H1 (cell line): Measurements from ENCODE around the gene SOX14. TPM values are rescaled to one million over a fixed set of nuclear protein-coding genes. Genes with fewer than 3 reads are reported as not detected.
A peak's percentile ranks its signal among the peaks of the same experiment; 100 is the strongest.

Source experiments
- CTCF ChIA-PET: fragments of 300-600 bp; sonication (Branson Sonifier 250); formaldehyde crosslinking; loops from one replicate; lab custom pipeline; 2021; ENCODE audit not compliant: partially characterized antibody; lab: Charles Lee
- POLR2A ChIA-PET: fragments of 300-600 bp; sonication (Branson Sonifier 250); formaldehyde crosslinking; loops from one replicate; lab custom pipeline; 2021; ENCODE audit warnings: inconsistent platforms; ENCODE audit not compliant: partially characterized antibody; lab: Charles Lee
- DNase-seq, 2 experiments: peaks; one replicate each; pipeline versions ENCODE4 v3.0.0 to v3.0.0-alpha.2; 2010 to 2022; ENCODE audit warnings: low spot score in 2 of 2, low read depth in 1 of 2, mixed read lengths in 1 of 2
- FAIRE-seq: peaks from 2 replicates; lab custom pipeline; 2011; peaks lifted over from hg19 to GRCh38; lab: Jason Lieb, UNC
- H2AFZ ChIP-seq: 2 replicates; pipeline ENCODE4 v1.8.1; 2012; ENCODE audit warnings: low read length, inconsistent platforms
- H2AK5ac ChIP-seq: 2 replicates; pipeline ENCODE4 v1.6.1; 2013; ENCODE audit warnings: low read depth, low read length
- H2BK120ac ChIP-seq: replicated peaks from 2 replicates; pipeline ENCODE3; 2013; ENCODE audit warnings: low read depth, low read length, inconsistent platforms
- H2BK12ac ChIP-seq: 2 replicates; pipeline ENCODE4 v1.6.1; 2013; ENCODE audit warnings: low read depth, low read length
- H2BK15ac ChIP-seq: 2 replicates; pipeline ENCODE4 v1.6.1; 2013; ENCODE audit warnings: low read length
- H2BK20ac ChIP-seq: 2 replicates; pipeline ENCODE4 v1.6.1; 2013; ENCODE audit warnings: low read length
- H2BK5ac ChIP-seq: 2 replicates; pipeline ENCODE4 v1.6.1; 2013; ENCODE audit warnings: low read depth, low read length
- H3K14ac ChIP-seq: 2 replicates; pipeline ENCODE4 v1.6.1; 2013; ENCODE audit warnings: inconsistent platforms; ENCODE audit not compliant: insufficient read length
- H3K18ac ChIP-seq: 2 replicates; pipeline ENCODE4 v1.6.1; 2013; ENCODE audit warnings: low read length; ENCODE audit errors: extremely low read depth
- H3K23ac ChIP-seq: 2 replicates; pipeline ENCODE4 v1.6.1; 2013; ENCODE audit warnings: inconsistent platforms; ENCODE audit not compliant: insufficient read length
- H3K23me2 ChIP-seq: 2 replicates; pipeline ENCODE4 v1.6.1; 2013; ENCODE audit warnings: low read depth, low read length
- H3K27ac ChIP-seq: 2 replicates; pipeline ENCODE4 v1.6.1; 2011; ENCODE audit warnings: low read depth, low read length, inconsistent platforms
- H3K27me3 ChIP-seq, 4 experiments: replicated peaks in 1 of 4; 1 replicate in 1 of 4; 2 replicates in 3 of 4; pipeline versions ENCODE4 v1.6.1 to v1.8.1; 2011 to 2013; ENCODE audit warnings: low read length in 3 of 4, mild to moderate bottlenecking in 3 of 4, inconsistent platforms in 2 of 4, mixed read lengths in 2 of 4, moderate library complexity in 1 of 4; ENCODE audit not compliant: control insufficient read depth in 3 of 4, insufficient read depth in 3 of 4; ENCODE audit errors: extremely low read depth in 1 of 4
- H3K36me3 ChIP-seq, 4 experiments: 2 replicates each; pipeline versions ENCODE4 v1.6.1 to v1.8.1; 2011 to 2013; ENCODE audit warnings: mild to moderate bottlenecking in 4 of 4, low read length in 3 of 4, moderate library complexity in 2 of 4, control low read depth in 1 of 4, inconsistent platforms in 1 of 4; ENCODE audit not compliant: insufficient read depth in 4 of 4, control insufficient read depth in 2 of 4
- H3K4ac ChIP-seq: replicated peaks from 2 replicates; pipeline ENCODE3; 2013; ENCODE audit warnings: low read length, low read depth, mixed read lengths, inconsistent platforms; ENCODE audit not compliant: insufficient read length
- H3K4me1 ChIP-seq, 4 experiments: replicated peaks in 1 of 4; 1 replicate in 1 of 4; 2 replicates in 3 of 4; pipeline versions ENCODE4 v1.6.1 to v1.8.1; 2011 to 2013; ENCODE audit warnings: low read length in 3 of 4, inconsistent platforms in 2 of 4, mixed read lengths in 1 of 4; ENCODE audit not compliant: insufficient read depth in 4 of 4, control insufficient read depth in 3 of 4
- H3K4me2 ChIP-seq, 2 experiments: 2 replicates each; pipeline versions ENCODE4 v1.6.1 to v1.8.1; 2011 to 2013; ENCODE audit warnings: low read depth in 2 of 2, low read length in 2 of 2, control low read depth in 1 of 2, inconsistent platforms in 1 of 2, mild to moderate bottlenecking in 1 of 2; ENCODE audit not compliant: insufficient read depth in 1 of 2
- H3K4me3 ChIP-seq, 4 experiments: fragments of 200-600, 300-600 bp in 1 of 4; sonication (generic), shearing (Covaris generic), sonication (Bioruptor Twin) in 1 of 4; 2 replicates each; pipeline versions ENCODE4 v1.5.1 to v1.8.1; 2011 to 2016; ENCODE audit warnings: low read length in 4 of 4, low read depth in 3 of 4, control low read depth in 2 of 4, inconsistent platforms in 2 of 4, mild to moderate bottlenecking in 2 of 4, mixed read lengths in 1 of 4, moderate library complexity in 1 of 4; ENCODE audit not compliant: insufficient read depth in 2 of 4; ENCODE audit errors: extremely low read depth in 1 of 4
- H3K56ac ChIP-seq: replicated peaks from 2 replicates; pipeline ENCODE3; 2013; ENCODE audit warnings: low read depth, mild to moderate bottlenecking, mixed read lengths, low read length, inconsistent platforms; ENCODE audit not compliant: insufficient read length
- H3K79me1 ChIP-seq: 2 replicates; pipeline ENCODE4 v1.6.1; 2013; ENCODE audit warnings: low read depth, low read length, control low read depth
- H3K79me2 ChIP-seq, 2 experiments: 2 replicates each; pipeline versions ENCODE4 v1.6.1 to v1.8.1; 2012 to 2013; ENCODE audit warnings: low read length in 2 of 2, mild to moderate bottlenecking in 2 of 2, inconsistent platforms in 1 of 2; ENCODE audit not compliant: insufficient read depth in 2 of 2, control insufficient read depth in 1 of 2
- H3K9ac ChIP-seq, 4 experiments: replicated peaks in 1 of 4; 1 replicate in 1 of 4; 2 replicates in 3 of 4; pipeline versions ENCODE4 v1.6.1 to v1.8.1; 2011 to 2013; ENCODE audit warnings: low read depth in 3 of 4, low read length in 3 of 4, control low read depth in 2 of 4, mild to moderate bottlenecking in 2 of 4, moderate library complexity in 2 of 4, inconsistent platforms in 1 of 4; ENCODE audit errors: extremely low read depth in 1 of 4
- H3K9me3 ChIP-seq, 2 experiments: 2 replicates each; pipeline versions ENCODE4 v1.6.1 to v1.8.1; 2012 to 2013; ENCODE audit warnings: mild to moderate bottlenecking in 2 of 2, moderate library complexity in 2 of 2, control low read depth in 1 of 2, inconsistent platforms in 1 of 2, low read depth in 1 of 2, low read length in 1 of 2, mixed read lengths in 1 of 2; ENCODE audit not compliant: insufficient read depth in 2 of 2
- H4K20me1 ChIP-seq, 2 experiments: replicated peaks in 1 of 2; 2 replicates each; pipeline versions ENCODE3 to v1.8.1; 2011 to 2013; ENCODE audit warnings: inconsistent platforms in 2 of 2, low read length in 2 of 2, mild to moderate bottlenecking in 1 of 2; ENCODE audit not compliant: insufficient read depth in 2 of 2, control insufficient read depth in 1 of 2
- H4K5ac ChIP-seq: 2 replicates; pipeline ENCODE4 v1.6.1; 2013; ENCODE audit warnings: low read length, low read depth, mixed read lengths, inconsistent platforms; ENCODE audit not compliant: insufficient read length
- H4K8ac ChIP-seq: 2 replicates; pipeline ENCODE4 v1.8.0; 2013; ENCODE audit warnings: mild to moderate bottlenecking, moderate library complexity, low read length, inconsistent platforms; ENCODE audit not compliant: insufficient read depth; ENCODE audit errors: extremely low read depth
- H4K91ac ChIP-seq: replicated peaks from 2 replicates; pipeline ENCODE3; 2013; ENCODE audit warnings: low read length, mixed read lengths, inconsistent platforms; ENCODE audit not compliant: insufficient read length
- EGR1 ChIP-seq: IDR thresholded peaks from 2 replicates; pipeline ENCODE4 v1.6.1; 2011; ENCODE audit warnings: low read depth, low read length, borderline replicate concordance
- EZH2 ChIP-seq: fragments of 200-600 bp; sonication (generic); IDR thresholded peaks from 2 replicates; pipeline ENCODE4 v1.7.1; 2012; ENCODE audit warnings: low read depth, mild to moderate bottlenecking, moderate library complexity, low read length, inconsistent platforms; ENCODE audit not compliant: severe bottlenecking
- GABPA ChIP-seq: IDR thresholded peaks from 2 replicates; pipeline ENCODE4 v1.6.1; 2011; ENCODE audit warnings: mild to moderate bottlenecking, low read length, moderate library complexity, borderline replicate concordance; ENCODE audit not compliant: insufficient read depth
- HDAC6 ChIP-seq: IDR thresholded peaks from one replicate; pipeline ENCODE4 v1.7.1; 2012; ENCODE audit warnings: low read depth, mild to moderate bottlenecking, inconsistent platforms, low read length, moderate library complexity
- KDM5A ChIP-seq: fragments of 200-600 bp; IDR thresholded peaks from 2 replicates; pipeline ENCODE4 v1.7.1; 2012; ENCODE audit warnings: mild to moderate bottlenecking, low read length, inconsistent platforms, mixed read lengths
- PHF8 ChIP-seq: fragments of 200-600 bp; sonication (generic); conservative IDR thresholded peaks from 2 replicates; pipeline ENCODE4 v1.7.1; 2012; ENCODE audit warnings: low read depth, mild to moderate bottlenecking, inconsistent platforms, low read length, moderate library complexity
- POLR2AphosphoS5 ChIP-seq: IDR thresholded peaks from 2 replicates; pipeline ENCODE4 v1.6.1; 2011; ENCODE audit warnings: low read depth, low read length
- SAP30 ChIP-seq: fragments of 300-600 bp; sonication (generic); IDR thresholded peaks from 2 replicates; pipeline ENCODE4 v1.7.1; 2012; ENCODE audit warnings: low read length, moderate library complexity, mild to moderate bottlenecking, inconsistent platforms; ENCODE audit not compliant: insufficient read depth, insufficient replicate concordance
- SUZ12 ChIP-seq: fragments of 200-600 bp; sonication (generic); IDR thresholded peaks from 2 replicates; pipeline ENCODE4 v1.6.1; 2012; ENCODE audit warnings: mild to moderate bottlenecking, inconsistent platforms, low read length, moderate library complexity, mixed read lengths
- TAF7 ChIP-seq: optimal IDR thresholded peaks from 2 replicates; pipeline ENCODE3; 2011; ENCODE audit warnings: low read depth, mild to moderate bottlenecking, inconsistent platforms, low read length, moderate library complexity, borderline replicate concordance
- YY1 ChIP-seq: IDR thresholded peaks from 2 replicates; pipeline ENCODE4 v1.6.1; 2011; ENCODE audit warnings: low read depth, mild to moderate bottlenecking, low read length
- WGBS, 2 experiments: shearing (Covaris generic) in 1 of 2; methylation state at CpG; one replicate each; pipeline versions ENCODE4 v1.1.6 to v1.1.7; 2013 to 2015; ENCODE audit warnings: low lambda C conversion rate in 2 of 2, mixed read lengths in 2 of 2, inconsistent platforms in 1 of 2, low coverage in 1 of 2, missing lambda C conversion rate in 1 of 2; ENCODE audit not compliant: insufficient replicate concordance in 2 of 2, insufficient coverage in 1 of 2, insufficient read length in 1 of 2; ENCODE audit errors: extremely low coverage in 1 of 2, missing lambda C conversion rate in 1 of 2; 5-methylcytosine and 5-hydroxymethylcytosine counted together
- polyA plus RNA-seq, 7 experiments: library from polyadenylated mRNA; depleted of rRNA in 3 of 7; stranded (reverse) in 5 of 7; unstranded in 2 of 7; fragments of >200 nt in 5 of 7; fragments of 200-250 nt in 2 of 7; gene quantifications; 1 replicate in 5 of 7; 2 replicates in 1 of 7; 4 replicates in 1 of 7; pipeline versions ENCODE4 v1.2.1 to v1.2.3, GENCODE V29; 2011 to 2013; ENCODE audit warnings: missing spikeins in 2 of 7, mixed read lengths in 2 of 7
- total RNA-seq: library from RNA; stranded (reverse); fragmentation: NEBNext Ultra II Directional; extraction: Animal tissue kit (Norgen Biotek cat#: 25700); gene quantifications from 2 replicates; pipeline ENCODE4 v1.2.1, GENCODE V29; 2021

Gene SOX14
- total and polyA plus RNA-seq, 2 of the 8 experiments (the other 6 are each of a cell fraction or from before 2014, with no cell fraction given), result 0.03 to 0.50 TPM

DNA sequence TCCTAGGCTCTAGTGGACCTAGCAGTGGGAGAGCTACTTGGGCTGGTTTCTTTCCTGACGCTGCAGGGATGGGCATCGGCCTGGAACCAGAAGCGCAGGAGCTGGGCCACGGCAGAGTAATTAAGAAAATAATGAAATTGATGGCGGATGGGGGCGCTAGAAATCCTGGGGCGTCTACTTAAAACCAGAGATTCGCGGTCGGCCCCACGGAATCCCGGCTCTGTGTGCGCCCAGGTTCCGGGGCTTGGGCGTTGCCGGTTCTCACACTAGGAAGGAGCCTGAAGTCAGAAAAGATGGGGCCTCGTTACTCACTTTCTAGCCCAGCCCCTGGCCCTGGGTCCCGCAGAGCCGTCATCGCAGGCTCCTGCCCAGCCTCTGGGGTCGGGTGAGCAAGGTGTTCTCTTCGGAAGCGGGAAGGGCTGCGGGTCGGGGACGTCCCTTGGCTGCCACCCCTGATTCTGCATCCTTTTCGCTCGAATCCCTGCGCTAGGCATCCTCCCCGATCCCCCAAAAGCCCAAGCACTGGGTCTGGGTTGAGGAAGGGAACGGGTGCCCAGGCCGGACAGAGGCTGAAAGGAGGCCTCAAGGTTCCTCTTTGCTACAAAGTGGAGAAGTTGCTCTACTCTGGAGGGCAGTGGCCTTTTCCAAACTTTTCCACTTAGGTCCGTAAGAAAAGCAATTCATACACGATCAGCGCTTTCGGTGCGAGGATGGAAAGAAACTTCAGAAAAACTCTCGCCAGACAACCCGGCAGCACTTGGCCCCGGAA lies 6.1 kb downstream of the SOX14 start:
- Histone ChIP-seq H2BK15ac (peak overlapping the region; percentile 46; the same call in 1 of the 2 replicates), H3K79me2 (no peaks in the 10 kb centered on the region), H3K36me3 (peaks cover 0 to 2% (median 0%) of the 10 kb centered on the region in 4 experiments; a peak in 1 of 8 replicates), H3K27me3 (peaks cover 69 to 100% (median 90%) of the 10 kb centered on the region in 4 experiments), H3K4me3 (peak overlapping the region in 3 of 4 experiments; percentile 9 to 56 (median 17); a peak in 4 of 8 replicates), H4K91ac (no peak overlapping the region), H3K18ac (0 out of 2 replicates have a peak overlapping the region, but pooled peaks have one; percentile 24), H2AFZ (no peak overlapping the region), H4K20me1 (peaks cover 9 to 13% of the 10 kb centered on the region in 2 experiments), H2AK5ac (0 out of 2 replicates have a peak overlapping the region, but pooled peaks have one; percentile 84), H3K4me2 (peak overlapping the region; percentile 67 to 82), H2BK5ac (peak overlapping the region; percentile 60; the same call in 1 of the 2 replicates), H3K9ac (no peak overlapping the region), H3K23ac (no peak overlapping the region), H3K79me1 (no peaks in the 10 kb centered on the region), H4K5ac (no peak overlapping the region), H2BK12ac (peak overlapping the region; percentile 93; the same call in 1 of the 2 replicates), H4K8ac (no peak overlapping the region), H3K56ac (no peak overlapping the region), H3K9me3 (no peaks in the 10 kb centered on the region), H2BK120ac (no peak overlapping the region), H2BK20ac (peak overlapping the region; percentile 83; the same call in 1 of the 2 replicates), H3K27ac (no peak overlapping the region), H3K23me2 (peaks cover 14% of the 10 kb centered on the region; the same call in 1 of the 2 replicates), H3K4me1 (peaks cover 22 to 53% (median 36%) of the 10 kb centered on the region in 4 experiments), H3K4ac (peak overlapping the region; percentile 25), H3K14ac (no peak overlapping the region)
- ChIA-PET CTCF (interaction anchor here (0.7 to 2.0 kb wide), 6 partner anchors 10 to 61 kb away, joined by 3 to 10 read pairs (median 5); no protein-coding TSS in a partner anchor), POLR2A (interaction anchor here (1.5 kb wide), 1 partner anchor 8 kb away, joined by 4 read pairs; no protein-coding TSS in a partner anchor)
- 4% methylated on average over 40 of the region's 40 CpGs; no CpG with 5 or more reads in 1 of the 2 experiments for WGBS, 2 experiments
- peak in 1 of 2 experiments; percentile 69 for DNase-seq
- no peak for FAIRE-seq
- TF ChIP-seq GABPA (no peak), PHF8 (0 out of 2 replicates have a peak, but pooled peaks have one; percentile 16), HDAC6 (no peak), YY1 (no peak), SUZ12 (peak; percentile 86), EGR1 (no peak), POLR2AphosphoS5 (no peak), SAP30 (no peak), TAF7 (no peak), EZH2 (peak; percentile 93), KDM5A (no peak)
